Progenitor cell of endocrine pancreas (in vitro differentiated cells): ENCODE results near the gene OR5B2. TPM values are rescaled to one million over a fixed set of nuclear protein-coding genes. Genes with fewer than 3 reads are reported as not detected.
"Not testable (repeated sequence)": the region's sequence is repeated elsewhere in the genome, so short reads cannot be mapped to it uniquely, and the experiment has no call there.

Experiments used
- DNase-seq: peaks from one replicate; pipeline ENCODE4 v3.0.0; 2021; ENCODE audit warnings: low spot score; ENCODE audit not compliant: unreplicated experiment
- H3K27ac Mint-ChIP-seq: 2 replicates; pipeline ENCODE4 v1.8.0; 2021; ENCODE audit warnings: mild to moderate bottlenecking, moderate library complexity, mixed read lengths
- H3K27me3 Mint-ChIP-seq: 2 replicates; pipeline ENCODE4 v1.8.0; 2021; ENCODE audit warnings: mixed read lengths
- H3K36me3 Mint-ChIP-seq: 2 replicates; pipeline ENCODE4 v1.8.0; 2022; ENCODE audit warnings: mixed read lengths; ENCODE audit not compliant: insufficient read depth
- H3K4me1 Mint-ChIP-seq: 2 replicates; pipeline ENCODE4 v1.8.0; 2021; ENCODE audit warnings: low read depth, mixed read lengths
- H3K4me3 Mint-ChIP-seq: 2 replicates; pipeline ENCODE4 v1.8.0; 2021; ENCODE audit warnings: low read depth, mild to moderate bottlenecking, moderate library complexity, mixed read lengths
- H3K9me3 Mint-ChIP-seq: 2 replicates; pipeline ENCODE4 v1.8.0; 2021; ENCODE audit warnings: low read depth, mixed read lengths
- total RNA-seq: library from RNA; stranded (reverse); gene quantifications from 2 replicates; pipeline ENCODE4 v1.2.1, GENCODE V29; 2021
- TF ChIP-seq, protein P1 (sequence below): fragments of 200-600 bp; sonication (generic); IDR thresholded peaks from one replicate; pipeline ENCODE4 v1.5.0; 2021; ENCODE audit warnings: antibody characterized with exemption, mild to moderate bottlenecking; ENCODE audit not compliant: unreplicated experiment

Gene OR5B2
- total RNA-seq, 1 donor from 2014 or later, result not detected

GRCh38 chr11:58433638-58434203 is 5.8 kb upstream of the OR5B2 start:
- no peaks in the 10 kb centered on the region for H3K27me3 Mint-ChIP-seq
- no peak overlapping the region for H3K27ac Mint-ChIP-seq
- no peak overlapping the region for H3K4me3 Mint-ChIP-seq
- TF ChIP-seq, protein P1, sequence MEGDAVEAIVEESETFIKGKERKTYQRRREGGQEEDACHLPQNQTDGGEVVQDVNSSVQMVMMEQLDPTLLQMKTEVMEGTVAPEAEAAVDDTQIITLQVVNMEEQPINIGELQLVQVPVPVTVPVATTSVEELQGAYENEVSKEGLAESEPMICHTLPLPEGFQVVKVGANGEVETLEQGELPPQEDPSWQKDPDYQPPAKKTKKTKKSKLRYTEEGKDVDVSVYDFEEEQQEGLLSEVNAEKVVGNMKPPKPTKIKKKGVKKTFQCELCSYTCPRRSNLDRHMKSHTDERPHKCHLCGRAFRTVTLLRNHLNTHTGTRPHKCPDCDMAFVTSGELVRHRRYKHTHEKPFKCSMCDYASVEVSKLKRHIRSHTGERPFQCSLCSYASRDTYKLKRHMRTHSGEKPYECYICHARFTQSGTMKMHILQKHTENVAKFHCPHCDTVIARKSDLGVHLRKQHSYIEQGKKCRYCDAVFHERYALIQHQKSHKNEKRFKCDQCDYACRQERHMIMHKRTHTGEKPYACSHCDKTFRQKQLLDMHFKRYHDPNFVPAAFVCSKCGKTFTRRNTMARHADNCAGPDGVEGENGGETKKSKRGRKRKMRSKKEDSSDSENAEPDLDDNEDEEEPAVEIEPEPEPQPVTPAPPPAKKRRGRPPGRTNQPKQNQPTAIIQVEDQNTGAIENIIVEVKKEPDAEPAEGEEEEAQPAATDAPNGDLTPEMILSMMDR, result no peak
- DNase-seq, result no peak
- no peaks in the 10 kb centered on the region for H3K4me1 Mint-ChIP-seq
- H3K36me3 Mint-ChIP-seq, result no peaks in the 10 kb centered on the region
- H3K9me3 Mint-ChIP-seq, result peaks cover 14% of the 10 kb centered on the region

DNA sequence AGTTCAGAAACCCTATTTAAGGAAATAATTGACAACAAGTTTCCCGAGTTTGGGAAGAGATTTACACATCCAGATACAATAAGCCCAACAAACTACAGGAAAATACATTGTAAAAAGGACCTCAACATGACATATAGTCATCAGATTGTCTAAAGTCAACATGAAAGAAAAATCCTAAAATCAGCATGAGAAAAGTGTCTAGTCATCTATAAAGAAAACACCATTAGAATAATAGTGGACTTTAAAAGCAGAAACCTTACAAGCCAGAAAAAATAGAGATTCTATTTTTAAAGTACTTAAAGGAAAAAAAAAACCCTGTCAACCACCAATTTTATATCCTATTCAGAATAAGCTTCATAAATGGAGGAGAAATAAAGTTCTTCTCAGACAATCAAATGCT is 1.4 kb upstream of the OR5B2 start:
- H3K9me3 Mint-ChIP-seq, result peaks cover 7% of the 10 kb centered on the region
- no peak for DNase-seq
- no peak overlapping the region for H3K27ac Mint-ChIP-seq
- no peak overlapping the region for H3K4me3 Mint-ChIP-seq
- no peaks in the 10 kb centered on the region for H3K4me1 Mint-ChIP-seq
- H3K36me3 Mint-ChIP-seq, result no peaks in the 10 kb centered on the region
- H3K27me3 Mint-ChIP-seq, result no peaks in the 10 kb centered on the region
- TF ChIP-seq, protein P1, result no peak

- TF ChIP-seq, protein P1, result no peak
- no peaks in the 10 kb centered on the region for H3K4me1 Mint-ChIP-seq
- no peaks in the 10 kb centered on the region for H3K36me3 Mint-ChIP-seq
- DNase-seq, result no peak
- H3K27ac Mint-ChIP-seq, result no peak within 1 kb of the TSS
- peaks cover 10% of the 10 kb centered on the region for H3K9me3 Mint-ChIP-seq
- no peak within 1 kb of the TSS for H3K4me3 Mint-ChIP-seq
- H3K27me3 Mint-ChIP-seq, result no peaks in the 10 kb centered on the region
Observed at GRCh38 chr11:58406774-58407173, 21.1 kb downstream of the OR5B2 start, which contains the start of gene OR5B3. Gene OR5B3 (minus strand): TSS chr11:58406874. CDS start chr11:58403409, 3,465 bp downstream.

DNA sequence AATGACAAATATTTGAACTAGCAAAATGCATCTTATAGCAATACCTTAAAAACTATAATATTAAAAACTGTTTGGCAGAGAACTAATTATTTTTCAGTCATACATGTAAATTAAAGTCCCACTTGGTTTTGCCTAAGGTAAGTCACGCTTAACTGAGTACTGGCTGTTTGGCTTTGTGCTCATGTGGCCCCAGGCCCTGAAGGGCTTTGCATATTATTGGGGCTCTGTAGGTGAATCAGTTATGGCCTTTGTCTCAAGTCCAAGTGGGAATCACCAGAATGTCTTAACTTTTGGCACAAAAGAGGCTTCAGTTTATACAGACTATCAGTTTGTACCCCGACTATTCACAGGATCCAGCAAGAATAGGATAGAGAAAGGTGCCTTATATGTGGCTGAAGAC is 28.3 kb downstream of the OR5B2 start:
- not testable (repeated sequence) for DNase-seq, H3K9me3 Mint-ChIP-seq, H3K4me3 Mint-ChIP-seq, H3K27me3 Mint-ChIP-seq, H3K4me1 Mint-ChIP-seq, H3K36me3 Mint-ChIP-seq, H3K27ac Mint-ChIP-seq

- Mint-ChIP-seq H3K36me3 (no peaks in the 10 kb centered on the region), H3K27ac (no peak overlapping the region), H3K4me3 (no peak overlapping the region), H3K9me3 (peaks cover 16% of the 10 kb centered on the region), H3K4me1 (peaks cover 4% of the 10 kb centered on the region), H3K27me3 (no peaks in the 10 kb centered on the region)
- DNase-seq, result no peak
- TF ChIP-seq, protein P1, result no peak
Observed at GRCh38 chr11:58395581-58395980, 32.3 kb downstream of the OR5B2 start.

DNA sequence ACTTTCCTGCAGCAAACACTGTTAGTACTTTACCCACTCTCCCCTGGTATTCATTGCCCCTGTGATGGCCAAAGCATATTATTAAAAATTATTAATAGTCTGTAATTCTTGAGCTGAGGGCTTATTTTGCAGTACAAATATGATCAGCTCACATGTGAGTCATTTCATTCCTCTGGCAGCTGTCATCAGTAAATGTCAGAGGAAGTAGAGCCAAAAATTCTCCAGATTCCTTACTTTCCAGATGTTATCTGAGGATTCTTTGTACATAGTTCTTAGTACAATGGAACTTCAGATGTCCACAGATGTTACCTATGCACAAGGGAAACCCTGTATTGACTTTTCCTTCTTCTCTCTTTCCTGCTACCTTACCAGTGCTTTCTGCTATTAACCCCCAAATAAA is 33.7 kb downstream of the OR5B2 start:
- Mint-ChIP-seq H3K4me1 (peaks cover 4% of the 10 kb centered on the region), H3K27ac (no peak overlapping the region), H3K36me3 (no peaks in the 10 kb centered on the region), H3K4me3 (no peak overlapping the region), H3K27me3 (no peaks in the 10 kb centered on the region), H3K9me3 (peaks cover 16% of the 10 kb centered on the region)
- TF ChIP-seq, protein P1, result no peak
- no peak for DNase-seq
